ENCODE results near the gene PTPN14.

PTPN14 gene

GRCh38 chr1:214426426-214426812 is 125.0 kb downstream of the PTPN14 start:
- DNase-seq (ENCODE audit: low spot score), result no peak

- DNase-seq (ENCODE audit: low spot score), result no peak
Measured at GRCh38 chr1:214425716-214426425, 125.5 kb downstream of the PTPN14 start.

GRCh38 chr1:214425101-214425500 is 126.3 kb downstream of the PTPN14 start:
- DNase-seq (ENCODE audit: low spot score), result no peak

GRCh38 chr1:214423045-214423444 is 128.4 kb downstream of the PTPN14 start:
- no peak for DNase-seq (ENCODE audit: low spot score)

- DNase-seq (ENCODE audit: low spot score), result no peak
Measured at GRCh38 chr1:214422137-214422671, 129.2 kb downstream of the PTPN14 start.

- DNase-seq (ENCODE audit: low spot score), result no peak
Measured at GRCh38 chr1:214420833-214421232, 130.6 kb downstream of the PTPN14 start.

GRCh38 chr1:214420341-214420740 is 131.1 kb downstream of the PTPN14 start:
- DNase-seq (ENCODE audit: low spot score), result no peak

- no peak for DNase-seq (ENCODE audit: low spot score)
Measured at GRCh38 chr1:214419650-214420049, 131.8 kb downstream of the PTPN14 start.

GRCh38 chr1:214418391-214418790 is 133.0 kb downstream of the PTPN14 start:
- no peak for DNase-seq (ENCODE audit: low spot score)

GRCh38 chr1:214417545-214418210 is 133.7 kb downstream of the PTPN14 start:
- no peak for DNase-seq (ENCODE audit: low spot score)

- DNase-seq (ENCODE audit: low spot score), result no peak
Measured at GRCh38 chr1:214416858-214417257, 134.5 kb downstream of the PTPN14 start.

GRCh38 chr1:214416417-214416816 is 135.0 kb downstream of the PTPN14 start:
- DNase-seq (ENCODE audit: low spot score), result no peak

- no peak for DNase-seq (ENCODE audit: low spot score)
Measured at GRCh38 chr1:214415131-214415530, 136.3 kb downstream of the PTPN14 start.

- DNase-seq (ENCODE audit: low spot score), result no peak
Measured at GRCh38 chr1:214414691-214415090, 136.7 kb downstream of the PTPN14 start.

- no peak for DNase-seq (ENCODE audit: low spot score)
Measured at GRCh38 chr1:214413315-214413714, 138.1 kb downstream of the PTPN14 start.

GRCh38 chr1:214404571-214405213 is 146.7 kb downstream of the PTPN14 start:
- DNase-seq (ENCODE audit: low spot score), result no peak

- DNase-seq (ENCODE audit: low spot score), result no peak
Measured at GRCh38 chr1:214404154-214404553, 147.2 kb downstream of the PTPN14 start.

- DNase-seq (ENCODE audit: low spot score), result no peak
Measured at GRCh38 chr1:214403431-214403830, 148.0 kb downstream of the PTPN14 start.

- DNase-seq (ENCODE audit: low spot score), result no peak
Measured at GRCh38 chr1:214402613-214403083, 148.8 kb downstream of the PTPN14 start.

GRCh38 chr1:214401666-214402065 is 149.7 kb downstream of the PTPN14 start:
- no peak for DNase-seq (ENCODE audit: low spot score)

- no peak for DNase-seq (ENCODE audit: low spot score)
Measured at GRCh38 chr1:214400131-214400530, 151.3 kb downstream of the PTPN14 start.

- DNase-seq (ENCODE audit: low spot score), result no peak
Measured at GRCh38 chr1:214398490-214398889, 152.9 kb downstream of the PTPN14 start.

- no peak for DNase-seq (ENCODE audit: low spot score)
Measured at GRCh38 chr1:214397497-214397896, 153.9 kb downstream of the PTPN14 start.
